GM19372 (cell line): ENCODE data around the gene MEGF10.
A peak's percentile ranks its signal among the peaks of the same experiment; 100 is the strongest.
"Not testable (repeated sequence)": the region's sequence is repeated elsewhere in the genome, so short reads cannot be mapped to it uniquely, and the experiment has no call there.

Source experiments
- ATAC-seq: cut with Tn5 transposase; IDR thresholded peaks from one replicate; pipeline ENCODE4 v1.9.1; 2021; ENCODE audit warnings: mild to moderate bottlenecking, low read depth, moderate library complexity; ENCODE audit not compliant: unreplicated experiment

The MEGF10 gene

DNA sequence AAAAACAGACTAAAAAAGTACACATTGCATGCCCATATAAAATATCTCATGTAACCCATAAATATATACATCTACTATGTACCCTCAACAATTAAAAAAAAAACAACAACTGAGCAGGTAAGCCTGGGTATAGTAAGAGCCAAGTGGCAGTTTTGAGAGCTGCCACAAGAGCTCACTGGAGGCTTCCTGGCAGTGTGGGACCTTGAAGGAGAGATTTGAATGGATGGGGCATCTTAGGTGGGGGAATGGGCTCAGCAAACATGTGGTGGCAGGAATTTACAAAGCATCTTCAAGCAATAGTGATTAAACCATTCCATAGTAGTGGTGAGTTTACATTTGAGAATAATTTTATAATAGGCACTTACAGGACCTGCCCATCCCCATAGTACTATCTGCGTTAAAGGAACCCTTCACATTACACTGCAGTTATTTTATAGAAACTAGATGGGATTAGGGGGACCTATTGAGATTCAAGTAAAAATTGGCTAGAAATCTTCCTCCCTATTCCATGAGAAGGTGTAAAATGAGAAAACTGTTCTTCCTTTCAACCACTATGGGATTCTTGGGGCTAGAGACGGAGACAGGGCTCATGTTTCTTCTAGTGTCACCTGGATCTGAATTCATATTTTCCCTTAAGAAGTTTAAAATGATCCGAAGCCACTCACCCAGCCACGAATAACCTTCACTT is 6.9 kb downstream of the MEGF10 start:
- no peak for ATAC-seq

- ATAC-seq, result no peak
Observed at GRCh38 chr5:127298036-127298429, 7.4 kb downstream of the MEGF10 start.

DNA sequence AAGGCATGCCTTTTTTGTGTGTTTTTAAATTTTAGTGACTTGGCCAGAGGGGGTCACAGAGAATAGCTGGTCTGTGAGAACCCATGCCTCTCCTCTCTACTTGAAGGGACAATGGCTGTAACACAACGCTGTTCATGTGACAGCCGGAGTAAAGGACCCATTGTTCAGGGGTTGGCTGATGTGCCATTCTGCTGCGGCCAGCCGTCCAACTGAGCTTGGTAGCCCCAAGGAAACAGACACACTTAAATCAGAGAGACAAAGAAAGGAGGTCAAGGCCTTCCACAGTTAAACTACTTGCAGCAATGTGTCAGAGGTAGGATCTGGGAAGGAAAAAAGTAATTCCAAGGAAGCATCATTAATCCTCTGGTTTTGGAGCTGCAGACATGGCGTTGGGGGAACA is 8.1 kb downstream of the MEGF10 start:
- no peak for ATAC-seq

DNA sequence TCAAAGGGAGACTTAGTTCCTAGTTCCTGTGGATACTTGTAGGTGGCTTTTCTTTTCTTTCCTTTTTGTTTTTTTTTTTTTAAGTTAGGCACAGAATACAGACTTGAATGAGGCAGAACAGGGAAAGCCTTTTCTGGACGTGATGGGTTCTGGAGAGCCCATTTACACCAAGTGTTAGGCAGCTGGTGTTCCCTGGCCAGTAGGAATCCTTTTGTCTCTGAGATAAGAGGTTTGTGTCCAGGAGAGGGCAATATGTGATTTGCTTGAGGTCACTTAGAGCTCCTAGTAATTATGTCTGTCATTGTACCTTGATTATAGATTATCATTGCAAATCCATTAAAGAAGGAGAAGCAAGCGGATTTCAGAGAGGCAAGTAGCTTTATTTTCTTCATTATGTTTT is 9.1 kb downstream of the MEGF10 start:
- no peak for ATAC-seq

DNA sequence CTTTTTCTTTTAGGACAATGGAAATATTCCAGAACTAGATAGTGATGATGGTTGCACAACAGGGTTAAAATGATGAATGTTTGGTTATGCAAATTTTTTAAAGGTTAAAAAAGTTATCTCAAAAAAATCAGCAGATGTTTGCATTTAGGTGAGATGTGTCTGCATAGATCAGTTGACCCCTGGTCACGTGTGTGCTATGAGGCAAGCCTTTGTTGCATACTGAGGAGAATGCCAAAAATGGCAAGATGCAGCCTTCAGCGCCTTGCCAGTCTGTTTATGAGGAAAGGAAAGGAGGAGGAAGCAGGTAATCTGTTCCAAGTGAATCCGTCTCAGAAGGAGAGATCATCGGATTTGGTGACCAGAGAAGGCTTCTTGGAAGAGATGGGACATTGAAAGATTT is 11.9 kb downstream of the MEGF10 start:
- ATAC-seq, result no peak

GRCh38 chr5:127303404-127303803 is 12.8 kb downstream of the MEGF10 start:
- ATAC-seq, result no peak

GRCh38 chr5:127305493-127305892 is 14.9 kb downstream of the MEGF10 start:
- no peak for ATAC-seq

GRCh38 chr5:127306036-127306435 is 15.4 kb downstream of the MEGF10 start:
- no peak for ATAC-seq

DNA sequence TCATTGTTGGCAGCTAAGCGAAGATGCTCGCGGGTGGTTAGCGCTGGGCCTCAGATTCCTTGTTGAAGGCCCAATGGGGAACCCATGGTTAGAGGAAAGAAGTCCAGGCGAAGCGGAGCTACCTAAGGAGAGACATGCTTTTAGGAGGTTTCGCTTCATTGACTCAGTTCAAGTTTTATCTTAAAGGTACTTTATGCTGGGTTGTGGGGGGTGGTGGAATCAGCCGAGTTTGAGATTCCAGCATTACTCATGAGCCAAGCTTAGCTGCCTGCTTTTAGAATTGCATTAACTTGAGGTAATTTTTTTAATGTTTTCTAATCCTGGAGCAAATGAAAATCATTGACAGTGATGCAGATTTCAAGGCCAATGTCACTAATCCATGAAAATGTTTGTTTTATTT is 16.1 kb downstream of the MEGF10 start:
- no peak for ATAC-seq

- ATAC-seq, result no peak
Observed at GRCh38 chr5:127307868-127308267, 17.3 kb downstream of the MEGF10 start.

DNA sequence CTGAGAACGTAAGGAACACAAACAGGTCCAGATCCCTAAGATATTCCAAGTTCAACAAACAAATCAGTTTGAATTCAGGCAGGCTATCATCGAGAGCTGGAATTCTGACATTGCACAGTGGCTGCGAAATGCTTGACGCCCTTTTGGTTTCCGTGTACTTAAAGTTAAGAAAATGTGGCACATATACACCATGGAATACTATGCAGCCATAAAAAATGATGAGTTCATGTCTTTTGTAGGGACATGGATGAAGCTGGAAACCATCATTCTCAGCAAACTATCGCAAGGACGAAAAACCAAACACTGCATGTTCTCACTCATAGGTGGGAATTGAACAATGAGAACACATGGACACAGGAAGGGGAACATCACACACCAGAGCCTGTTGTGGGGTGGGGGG is 17.7 kb downstream of the MEGF10 start:
- ATAC-seq, result not testable (repeated sequence)

- ATAC-seq, result no peak
Observed at GRCh38 chr5:127308945-127309344, 18.3 kb downstream of the MEGF10 start.

DNA sequence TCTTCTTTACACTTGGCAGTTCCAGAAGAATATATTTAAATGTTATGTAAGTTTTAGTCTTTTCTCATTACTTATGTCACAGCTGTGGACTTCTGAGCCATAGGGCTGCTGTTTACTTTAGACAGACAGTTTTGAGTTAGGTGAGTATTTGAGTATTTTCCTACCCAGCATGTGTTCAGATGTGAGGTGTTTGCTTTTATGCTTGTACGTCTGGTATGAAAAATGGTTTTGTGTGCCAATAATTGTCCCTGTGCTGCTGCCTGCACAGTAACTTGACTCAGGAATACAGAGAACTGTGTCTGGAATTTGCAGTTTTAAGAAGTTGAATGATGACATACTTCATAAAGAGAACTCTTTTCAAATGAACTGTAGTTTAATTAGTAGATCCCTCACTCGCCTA is 20.8 kb downstream of the MEGF10 start:
- no peak for ATAC-seq

DNA sequence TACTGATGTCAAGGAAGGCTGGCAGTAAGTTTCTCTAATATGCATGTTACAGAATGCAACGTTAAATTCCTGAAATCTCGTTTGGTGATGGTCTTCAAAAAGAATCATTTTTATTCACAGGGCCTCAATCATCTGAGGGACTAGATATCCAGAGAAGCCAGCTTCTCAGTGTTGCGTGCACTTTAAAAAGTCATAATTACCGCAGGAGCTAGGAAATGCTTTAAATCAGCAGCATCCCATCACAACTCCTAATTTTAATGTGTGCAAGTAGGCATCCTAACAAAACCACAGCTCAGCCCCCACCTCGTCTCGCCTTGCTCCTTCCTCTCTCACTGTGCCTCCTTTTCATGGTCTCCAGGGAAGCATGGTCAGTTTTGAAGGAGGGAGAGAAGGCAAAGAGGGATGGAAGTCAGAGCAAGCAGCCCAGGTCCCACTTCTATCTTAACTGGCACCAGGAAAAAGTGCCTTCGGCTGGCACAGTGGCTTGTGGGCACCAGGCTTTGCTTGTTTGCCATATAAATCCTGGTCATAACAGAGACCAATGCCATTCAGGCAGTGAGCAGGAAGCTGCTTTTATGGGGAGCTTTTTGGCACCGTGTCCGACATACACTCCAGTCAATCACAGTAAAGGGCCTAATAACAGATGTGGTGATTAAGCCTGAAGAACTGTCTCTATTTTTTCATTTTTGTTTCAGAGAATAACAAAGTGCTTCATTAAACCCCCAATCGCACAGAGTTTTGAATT is 21.4 kb downstream of the MEGF10 start:
- no peak for ATAC-seq

DNA sequence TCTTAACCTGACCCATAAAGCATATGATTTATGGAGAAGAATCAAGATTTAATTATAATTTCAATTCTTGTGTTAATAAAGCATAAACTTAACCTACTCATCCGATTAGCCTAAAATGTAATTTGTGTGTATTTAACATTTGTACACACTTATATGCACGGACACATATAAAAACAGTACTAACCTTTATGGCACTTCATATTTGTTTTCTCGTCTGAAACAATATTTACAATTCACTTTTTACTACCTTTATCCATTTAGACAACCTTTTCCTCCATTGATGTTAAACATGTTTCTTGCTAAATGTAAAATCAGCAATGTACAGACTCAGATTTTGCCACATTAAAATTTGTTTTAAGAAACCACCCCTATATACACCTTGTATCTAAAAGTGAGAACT is 22.8 kb downstream of the MEGF10 start:
- no peak for ATAC-seq

DNA sequence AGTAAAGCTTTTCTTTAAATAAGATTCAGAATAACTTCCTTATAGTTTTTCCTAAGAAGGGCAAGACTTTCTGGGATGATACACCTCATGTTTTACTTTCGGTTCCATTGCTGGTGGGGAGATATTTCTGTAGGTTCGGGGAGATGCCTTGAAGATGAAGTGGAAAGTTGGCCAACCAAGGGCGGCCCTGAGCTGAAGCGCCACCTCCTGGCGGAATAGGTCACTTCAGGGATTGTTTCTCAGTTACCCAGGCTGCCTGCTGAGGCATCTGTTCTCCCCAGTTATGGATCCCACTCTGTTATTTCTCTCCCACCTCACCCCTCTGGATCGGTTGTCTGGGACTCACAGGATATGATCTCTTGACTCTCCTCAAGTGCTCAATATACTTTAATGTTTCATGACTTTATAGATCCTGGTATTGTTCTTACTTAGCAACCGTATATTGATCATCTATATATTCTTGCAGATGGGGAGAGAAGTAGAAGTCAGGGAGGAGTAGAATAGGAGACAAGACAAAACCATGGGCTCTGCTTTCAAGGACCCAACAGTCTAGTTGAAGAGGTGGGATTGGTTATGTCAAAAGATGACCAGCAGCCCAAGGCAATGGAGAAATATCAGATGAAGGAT is 23.4 kb downstream of the MEGF10 start:
- peak; percentile 96 for ATAC-seq

DNA sequence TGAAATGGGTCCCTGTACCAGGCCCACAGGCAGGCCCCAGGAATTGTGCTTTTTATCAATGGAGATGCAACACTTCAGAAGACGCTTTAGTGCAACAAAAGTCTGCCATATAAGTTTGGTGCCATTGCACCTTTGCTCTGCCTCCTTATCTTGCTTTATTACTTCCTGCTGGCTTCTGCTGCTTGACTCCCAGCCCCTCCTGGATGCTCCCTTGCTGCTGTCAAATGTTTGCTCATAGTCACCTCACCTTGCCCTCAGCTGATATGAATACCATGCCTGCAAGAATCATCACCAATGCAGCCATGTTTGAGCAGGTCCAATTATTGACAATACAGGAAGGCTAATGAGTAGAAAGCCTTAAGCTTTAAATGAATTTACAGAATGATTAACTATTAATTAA is 25.4 kb downstream of the MEGF10 start:
- no peak for ATAC-seq

GRCh38 chr5:127317385-127317784 is 26.8 kb downstream of the MEGF10 start:
- not testable (repeated sequence) for ATAC-seq

DNA sequence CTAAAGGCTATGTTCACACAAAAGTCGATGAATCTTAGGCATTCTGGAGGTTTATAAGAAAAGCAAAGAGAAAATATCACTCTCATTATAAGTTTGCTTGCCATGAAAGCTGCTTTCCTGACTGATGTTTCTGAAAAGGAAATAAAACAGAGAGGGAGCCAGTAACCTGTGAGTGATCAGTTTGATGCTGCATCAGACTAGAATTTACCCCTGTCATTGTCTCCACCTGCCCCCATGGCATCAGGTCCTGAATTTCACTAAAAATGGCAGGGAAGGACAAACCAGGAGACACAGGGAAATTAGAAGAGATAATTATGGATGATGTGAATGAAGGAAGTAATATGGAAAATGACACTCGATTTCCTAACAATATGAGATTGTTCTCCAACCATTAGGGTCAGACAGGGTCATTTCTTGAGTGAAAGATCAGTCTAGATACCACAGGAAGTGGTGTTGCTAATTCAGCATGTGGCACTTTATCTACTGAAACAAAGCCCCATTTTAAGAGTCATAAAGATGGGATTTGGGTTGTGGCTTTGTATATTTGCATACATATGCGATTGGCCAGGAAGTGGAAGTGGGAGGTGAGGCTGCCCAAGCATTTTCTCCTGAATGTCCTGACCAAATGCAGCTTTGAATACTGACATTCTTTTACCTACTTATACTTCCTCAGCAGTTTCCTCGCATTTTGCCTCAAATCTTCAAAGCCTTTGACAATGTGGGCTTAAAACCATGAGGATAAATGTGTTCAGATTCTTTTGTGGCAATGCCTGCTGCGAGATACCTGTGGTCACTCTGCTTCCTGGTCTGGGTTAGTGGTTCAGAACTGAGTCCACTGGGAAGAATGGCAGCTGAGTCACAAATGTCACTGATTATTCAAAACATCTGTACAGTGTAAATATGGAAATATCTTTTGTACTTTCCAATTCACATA is 29.7 kb downstream of the MEGF10 start:
- peak; percentile 84 for ATAC-seq

- no peak for ATAC-seq
Observed at GRCh38 chr5:127321465-127321864, 30.9 kb downstream of the MEGF10 start.

DNA sequence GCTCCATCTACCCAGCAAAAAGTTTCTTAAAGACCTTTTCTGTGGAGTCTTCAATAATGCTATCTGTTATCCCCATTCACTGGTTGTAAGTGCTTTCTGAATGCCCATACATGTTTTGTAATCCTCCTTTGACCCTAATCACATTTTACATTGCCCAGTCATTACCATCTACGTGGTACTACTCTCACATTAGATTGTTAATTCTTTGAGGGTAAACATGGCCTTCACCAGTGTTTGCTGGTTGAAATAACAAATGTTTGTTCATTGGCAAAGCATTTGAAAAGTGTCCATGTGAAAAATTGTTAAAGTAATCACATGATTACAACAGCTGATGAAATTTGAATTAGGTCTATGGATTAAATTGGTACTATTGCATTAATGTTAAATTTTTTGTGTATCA is 31.8 kb downstream of the MEGF10 start:
- no peak for ATAC-seq
